HG02840 (cell line): ENCODE results near the gene LYRM9.
"Not testable (repeated sequence)": the region's sequence is repeated elsewhere in the genome, so short reads cannot be mapped to it uniquely, and the experiment has no call there.

Experiments
- ATAC-seq: cut with Tn5 transposase; IDR thresholded peaks from one replicate; pipeline ENCODE4 v1.9.1; 2021; ENCODE audit warnings: mild to moderate bottlenecking, moderate library complexity, moderate number of reproducible peaks; ENCODE audit not compliant: unreplicated experiment, low FRiP score

LYRM9 gene

GRCh38 chr17:27892866-27893769 lies at the start of gene LYRM9:
Gene LYRM9, minus strand, starts transcription at chr17:27893365. Its CDS starts 10,671 bp downstream, at chr17:27882694.
- ATAC-seq: peak; percentile 87

GRCh38 chr17:27940503-27941428 lies 47.6 kb upstream of the LYRM9 start:
- no peak for ATAC-seq

- no peak for ATAC-seq
Measured at GRCh38 chr17:27939474-27940465, 46.6 kb upstream of the LYRM9 start.

- ATAC-seq: no peak
Measured at GRCh38 chr17:27938864-27939263, 45.7 kb upstream of the LYRM9 start.

GRCh38 chr17:27938241-27938640 lies 45.1 kb upstream of the LYRM9 start:
- no peak for ATAC-seq

GRCh38 chr17:27937025-27937546 lies 43.9 kb upstream of the LYRM9 start:
- no peak for ATAC-seq

GRCh38 chr17:27930000-27930399 lies 36.8 kb upstream of the LYRM9 start:
- ATAC-seq: no peak

GRCh38 chr17:27928587-27928986 lies 35.4 kb upstream of the LYRM9 start:
- ATAC-seq: no peak

GRCh38 chr17:27927781-27928180 lies 34.6 kb upstream of the LYRM9 start:
- no peak for ATAC-seq

GRCh38 chr17:27921599-27921998 lies 28.4 kb upstream of the LYRM9 start:
- no peak for ATAC-seq

- ATAC-seq: no peak
Measured at GRCh38 chr17:27921077-27921476, 27.9 kb upstream of the LYRM9 start.

- no peak for ATAC-seq
Measured at GRCh38 chr17:27920569-27920968, 27.4 kb upstream of the LYRM9 start.

GRCh38 chr17:27919079-27919478 lies 25.9 kb upstream of the LYRM9 start:
- ATAC-seq: no peak

GRCh38 chr17:27918498-27918897 lies 25.3 kb upstream of the LYRM9 start:
- ATAC-seq: no peak

GRCh38 chr17:27917000-27917399 lies 23.8 kb upstream of the LYRM9 start:
- ATAC-seq: no peak

GRCh38 chr17:27915709-27916108 lies 22.5 kb upstream of the LYRM9 start:
- no peak for ATAC-seq

GRCh38 chr17:27914382-27914781 lies 21.2 kb upstream of the LYRM9 start:
- no peak for ATAC-seq

GRCh38 chr17:27912964-27913363 lies 19.8 kb upstream of the LYRM9 start:
- no peak for ATAC-seq

GRCh38 chr17:27912299-27912698 lies 19.1 kb upstream of the LYRM9 start:
- not testable (repeated sequence) for ATAC-seq
